DND-41 (cell line): ENCODE results near the gene ACTL6B.
A peak's percentile ranks its signal among the peaks of the same experiment; 100 is the strongest.

Source experiments
- ATAC-seq: fragments of 200-7000 bp; cut with Tn5 transposase; 3 replicates; pipeline ENCODE4 v1.9.1; 2021; ENCODE audit warnings: low read depth; ENCODE audit not compliant: insufficient read depth
- DNase-seq: peaks from one replicate; pipeline ENCODE4 v3.0.0-alpha.2; 2020
- H2AFZ ChIP-seq: 2 replicates; pipeline ENCODE4 v1.6.0; 2012; ENCODE audit warnings: low read depth, low read length
- H3K27ac ChIP-seq: 2 replicates; pipeline ENCODE4 v1.5.1; 2012; ENCODE audit warnings: low read length, inconsistent platforms
- H3K27me3 ChIP-seq: fragments of 200-600 bp; sonication (generic); 2 replicates; pipeline ENCODE4 v1.6.0; 2012; ENCODE audit warnings: low read length, mild to moderate bottlenecking, inconsistent platforms; ENCODE audit not compliant: insufficient read depth, poor library complexity
- H3K36me3 ChIP-seq: 2 replicates; pipeline ENCODE4 v1.5.1; 2012; ENCODE audit warnings: low read length, inconsistent platforms; ENCODE audit not compliant: insufficient read depth
- H3K4me1 ChIP-seq: 2 replicates; pipeline ENCODE4 v1.5.1; 2012; ENCODE audit warnings: mild to moderate bottlenecking, low read length; ENCODE audit not compliant: insufficient read depth
- H3K4me2 ChIP-seq: 2 replicates; pipeline ENCODE4 v1.6.0; 2012; ENCODE audit warnings: mild to moderate bottlenecking, moderate library complexity, low read length, inconsistent platforms; ENCODE audit not compliant: insufficient read depth
- H3K4me3 ChIP-seq, 2 experiments: fragments of 200-600 bp in 1 of 2; shearing (Covaris generic) in 1 of 2; 2 replicates each; pipeline ENCODE4 v1.5.1; 2012 to 2016; ENCODE audit warnings: inconsistent platforms in 2 of 2, low read length in 2 of 2, mild to moderate bottlenecking in 2 of 2, low read depth in 1 of 2, moderate library complexity in 1 of 2
- H3K79me2 ChIP-seq: 2 replicates; pipeline ENCODE4 v1.6.0; 2012; ENCODE audit warnings: low read length, inconsistent platforms; ENCODE audit not compliant: insufficient read depth
- H3K9ac ChIP-seq: 2 replicates; pipeline ENCODE4 v1.6.0; 2012; ENCODE audit warnings: low read depth, mild to moderate bottlenecking, inconsistent platforms, low read length, moderate library complexity
- H3K9me3 ChIP-seq: 2 replicates; pipeline ENCODE4 v1.5.1; 2012; ENCODE audit warnings: low read length, moderate library complexity, mild to moderate bottlenecking, inconsistent platforms; ENCODE audit not compliant: insufficient read depth, severe bottlenecking
- H4K20me1 ChIP-seq: 2 replicates; pipeline ENCODE4 v1.6.0; 2012; ENCODE audit warnings: low read length; ENCODE audit not compliant: insufficient read depth
- CTCF ChIP-seq: IDR thresholded peaks from 2 replicates; pipeline ENCODE4 v1.5.1; 2012; ENCODE audit warnings: borderline replicate concordance, low read length, moderate library complexity, mild to moderate bottlenecking; ENCODE audit not compliant: poor library complexity, severe bottlenecking; ENCODE audit errors: extremely low read depth
- EZH2 ChIP-seq: IDR thresholded peaks from 3 replicates; pipeline ENCODE4 v1.6.1; 2012; ENCODE audit warnings: borderline replicate concordance, low read depth, mild to moderate bottlenecking, moderate library complexity, low read length, inconsistent platforms; ENCODE audit not compliant: severe bottlenecking

The ACTL6B gene

DNA sequence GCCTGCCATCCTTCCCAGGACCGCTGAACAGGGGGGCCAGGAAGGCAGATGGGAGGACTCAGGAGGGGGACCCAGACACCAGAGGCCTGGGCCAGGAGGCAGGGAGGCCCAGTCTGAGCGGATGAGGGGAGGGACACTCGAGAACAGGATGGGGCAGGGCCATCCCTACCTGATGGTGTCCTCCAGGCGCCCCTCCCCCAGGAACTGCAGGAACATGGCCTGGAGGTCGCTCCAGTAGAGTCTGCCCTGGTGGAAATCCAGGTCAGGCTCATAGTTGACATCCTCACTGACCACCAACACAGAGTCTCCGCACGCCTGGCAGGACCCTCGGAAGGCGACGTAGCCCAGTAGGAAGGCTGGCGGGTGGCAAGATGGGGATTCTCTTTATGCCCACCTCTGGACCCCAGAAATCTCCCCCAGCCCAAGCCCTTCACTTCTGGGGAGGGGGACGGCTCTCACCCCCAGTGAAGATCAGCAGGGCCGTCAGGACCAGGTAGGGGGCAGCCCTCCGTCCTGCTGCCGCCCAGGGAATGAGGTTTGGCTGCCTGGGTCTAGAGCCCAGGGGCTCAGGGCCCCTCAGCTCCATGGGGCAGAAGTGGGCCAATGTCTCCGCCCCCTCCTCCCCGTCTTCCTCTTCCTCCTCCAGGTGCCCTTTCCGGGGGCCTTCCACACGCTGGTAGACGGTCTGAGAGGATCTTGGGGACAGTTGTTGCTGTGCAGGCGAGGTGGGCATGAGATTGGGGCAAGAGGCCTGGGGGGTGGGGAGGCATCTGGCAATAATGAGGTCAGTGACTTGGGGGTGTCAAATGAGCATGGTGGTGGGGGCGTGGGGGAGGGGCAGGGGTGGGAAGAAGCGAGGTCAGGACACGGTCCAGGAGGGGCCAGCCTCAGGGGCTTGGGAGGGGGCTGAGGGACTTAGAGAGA is 15.5 kb downstream of the ACTL6B start:
- no peaks in the 10 kb centered on the region for H3K27me3 ChIP-seq
- no peaks in the 10 kb centered on the region for H3K79me2 ChIP-seq
- TF ChIP-seq CTCF (no peak), EZH2 (no peak)
- no peak overlapping the region for H3K4me3 ChIP-seq
- H2AFZ ChIP-seq: no peak overlapping the region
- no peaks in the 10 kb centered on the region for H3K4me1 ChIP-seq
- no peak for DNase-seq
- H3K9me3 ChIP-seq: no peaks in the 10 kb centered on the region
- no peak overlapping the region for H3K9ac ChIP-seq
- no peak for ATAC-seq
- H3K27ac ChIP-seq: no peak overlapping the region
- no peak overlapping the region for H3K4me2 ChIP-seq
- H4K20me1 ChIP-seq: no peaks in the 10 kb centered on the region
- no peaks in the 10 kb centered on the region for H3K36me3 ChIP-seq

- Histone ChIP-seq H3K4me1 (no peaks in the 10 kb centered on the region), H4K20me1 (no peaks in the 10 kb centered on the region), H3K9me3 (no peaks in the 10 kb centered on the region), H3K4me3 (no peak overlapping the region), H2AFZ (no peak overlapping the region), H3K27me3 (no peaks in the 10 kb centered on the region), H3K9ac (no peak overlapping the region), H3K27ac (no peak overlapping the region), H3K4me2 (no peak overlapping the region), H3K79me2 (no peaks in the 10 kb centered on the region), H3K36me3 (no peaks in the 10 kb centered on the region)
- ATAC-seq: no peak
- no peak for DNase-seq
- TF ChIP-seq CTCF (no peak), EZH2 (no peak)
Measured at GRCh38 chr7:100639995-100640516, 16.2 kb downstream of the ACTL6B start.

DNA sequence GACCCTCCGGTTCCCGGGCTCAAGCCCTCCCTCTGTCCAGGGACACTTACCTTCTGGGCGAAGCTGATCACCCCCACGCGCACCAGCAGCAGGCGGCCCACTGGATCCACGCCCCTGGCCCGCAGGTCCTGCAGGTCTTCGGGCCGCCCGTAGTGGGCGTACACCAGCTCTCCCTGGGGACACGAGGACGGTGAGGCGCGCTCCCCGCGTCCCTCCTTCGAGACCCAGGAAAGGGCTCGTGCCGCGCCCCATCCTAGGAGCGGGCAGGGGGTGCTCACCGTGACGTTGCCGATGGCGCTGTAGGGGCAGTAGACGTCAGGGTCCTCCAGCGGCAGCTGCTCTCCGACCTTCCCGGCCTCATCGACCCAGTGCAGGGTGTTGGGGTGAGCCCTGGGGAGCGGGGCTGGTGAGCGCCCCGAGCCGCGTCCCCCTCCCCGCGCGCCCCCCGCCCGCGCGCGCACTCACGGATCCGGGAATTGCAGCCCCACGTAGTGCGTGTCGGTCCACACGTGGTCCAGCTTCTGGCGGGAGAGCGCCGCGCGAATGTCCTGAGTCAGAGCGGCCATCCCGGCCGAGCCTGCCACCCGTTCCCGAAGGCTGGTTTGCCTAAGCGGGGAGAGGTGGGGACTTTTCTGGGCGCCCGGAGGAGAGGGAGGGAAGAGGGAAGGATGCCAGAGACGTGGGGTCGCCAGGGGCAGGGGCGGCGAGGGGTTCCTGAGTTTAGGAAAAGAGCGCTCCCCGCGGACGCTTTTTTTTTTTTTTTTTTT is 23.1 kb downstream of the ACTL6B start:
- no peak overlapping the region for H3K9ac ChIP-seq
- H3K4me1 ChIP-seq: no peaks in the 10 kb centered on the region
- H3K79me2 ChIP-seq: no peaks in the 10 kb centered on the region
- H3K9me3 ChIP-seq: no peaks in the 10 kb centered on the region
- no peaks in the 10 kb centered on the region for H3K36me3 ChIP-seq
- H2AFZ ChIP-seq: no peak overlapping the region
- no peak overlapping the region for H3K27ac ChIP-seq
- no peak overlapping the region for H3K4me3 ChIP-seq
- no peak overlapping the region for H3K4me2 ChIP-seq
- TF ChIP-seq CTCF: no peak
- TF ChIP-seq EZH2: peak; percentile 30
- peaks cover 6% of the 10 kb centered on the region for H3K27me3 ChIP-seq
- no peak for ATAC-seq
- H4K20me1 ChIP-seq: no peaks in the 10 kb centered on the region
- DNase-seq: no peak
